HEK293 (cell line): Measurements from ENCODE around the gene PDE2A.

Experiments
- CTCF ChIP-seq: fragments of 450-650 bp; formaldehyde crosslinking; IDR thresholded peaks from 2 replicates; pipeline ENCODE4 v1.5.1; 2016; ENCODE audit warnings: missing biosample characterization, missing genetic modification characterization
- KLF17 ChIP-seq: fragments of 450-650 bp; formaldehyde crosslinking; IDR thresholded peaks from 2 replicates; pipeline ENCODE4 v1.5.1; 2016; ENCODE audit warnings: missing biosample characterization, missing genetic modification characterization
- PRDM10 ChIP-seq: fragments of 450-650 bp; formaldehyde crosslinking; IDR thresholded peaks from 2 replicates; pipeline ENCODE4 v1.5.1; 2016; ENCODE audit warnings: missing biosample characterization, missing genetic modification characterization
- WT1 ChIP-seq: fragments of 450-650 bp; formaldehyde crosslinking; IDR thresholded peaks from 2 replicates; pipeline ENCODE4 v1.5.1; 2016; ENCODE audit warnings: missing biosample characterization, missing genetic modification characterization
- ZNF362 ChIP-seq: fragments of 450-650 bp; formaldehyde crosslinking; IDR thresholded peaks from 2 replicates; pipeline ENCODE4 v1.5.1; 2016; ENCODE audit warnings: missing biosample characterization, missing genetic modification characterization
- ZNF660 ChIP-seq: fragments of 450-650 bp; IDR thresholded peaks from 2 replicates; pipeline ENCODE4 v1.5.1; 2018; ENCODE audit warnings: missing biosample characterization, mild to moderate bottlenecking, missing genetic modification characterization
- ZNF670 ChIP-seq: fragments of 450-650 bp; formaldehyde crosslinking; IDR thresholded peaks from 2 replicates; pipeline ENCODE4 v1.5.1; 2016; ENCODE audit warnings: missing biosample characterization, missing genetic modification characterization, low read depth
- ZNF747 ChIP-seq: fragments of 450-650 bp; formaldehyde crosslinking; IDR thresholded peaks from 2 replicates; pipeline ENCODE4 v1.5.1; 2016; ENCODE audit warnings: missing biosample characterization, missing genetic modification characterization
- ZNF837 ChIP-seq: fragments of 450-650 bp; formaldehyde crosslinking; IDR thresholded peaks from 2 replicates; pipeline ENCODE4 v1.5.1; 2016; ENCODE audit warnings: missing biosample characterization, missing genetic modification characterization
- TF ChIP-seq, protein P1 (sequence below): fragments of 450-650 bp; formaldehyde crosslinking; IDR thresholded peaks from 2 replicates; pipeline ENCODE4 v1.5.1; 2017; ENCODE audit warnings: missing biosample characterization, mild to moderate bottlenecking, missing genetic modification characterization, moderate library complexity

DNA sequence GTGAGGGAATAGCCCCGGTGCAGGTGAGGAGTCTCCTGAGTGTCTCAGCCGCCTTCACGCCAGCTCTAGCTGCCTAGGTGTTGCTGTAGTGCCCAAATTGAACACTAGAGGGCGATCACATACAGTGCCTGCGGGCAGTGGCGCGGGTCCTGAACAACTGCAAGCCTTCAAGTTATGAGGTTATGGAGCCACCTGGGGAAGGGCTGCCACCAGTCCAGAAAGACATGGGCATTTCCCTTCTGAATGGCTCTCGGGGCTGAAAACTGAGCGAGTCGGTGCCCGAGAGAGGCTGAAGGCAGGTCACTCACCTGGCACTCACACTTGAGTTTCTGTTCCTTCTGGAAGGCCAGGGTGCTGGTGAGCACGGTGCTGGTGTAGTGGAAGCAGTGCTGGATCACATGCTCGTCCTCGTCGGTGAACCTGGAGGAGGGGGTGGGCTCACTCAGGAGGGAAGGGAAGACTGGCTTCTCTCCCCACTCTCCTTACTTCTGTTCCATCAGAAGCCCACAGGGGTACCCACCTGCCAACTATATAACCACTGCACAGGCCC, 88.4 kb downstream of the PDE2A start:
- peak; percentile 61 for TF ChIP-seq CTCF
- TF ChIP-seq ZNF670 (tag by site-specific recombination) = no peak
- no peak for TF ChIP-seq ZNF660 (tag by site-specific recombination)
- TF ChIP-seq ZNF837 = no peak
- TF ChIP-seq ZNF747 (tag by site-specific recombination) = no peak
- no peak for TF ChIP-seq WT1 (tag by site-specific recombination)
- TF ChIP-seq PRDM10 (tag by site-specific recombination) = no peak
- no peak for TF ChIP-seq ZNF362
- TF ChIP-seq, protein P1, sequence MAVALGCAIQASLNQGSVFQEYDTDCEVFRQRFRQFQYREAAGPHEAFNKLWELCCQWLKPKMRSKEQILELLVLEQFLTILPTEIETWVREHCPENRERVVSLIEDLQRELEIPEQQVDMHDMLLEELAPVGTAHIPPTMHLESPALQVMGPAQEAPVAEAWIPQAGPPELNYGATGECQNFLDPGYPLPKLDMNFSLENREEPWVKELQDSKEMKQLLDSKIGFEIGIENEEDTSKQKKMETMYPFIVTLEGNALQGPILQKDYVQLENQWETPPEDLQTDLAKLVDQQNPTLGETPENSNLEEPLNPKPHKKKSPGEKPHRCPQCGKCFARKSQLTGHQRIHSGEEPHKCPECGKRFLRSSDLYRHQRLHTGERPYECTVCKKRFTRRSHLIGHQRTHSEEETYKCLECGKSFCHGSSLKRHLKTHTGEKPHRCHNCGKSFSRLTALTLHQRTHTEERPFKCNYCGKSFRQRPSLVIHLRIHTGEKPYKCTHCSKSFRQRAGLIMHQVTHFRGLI = no peak
- TF ChIP-seq KLF17 (tag by site-specific recombination) = no peak
